ENCODE results near the gene MYO1E. TPM values are rescaled to one million over a fixed set of nuclear protein-coding genes. Genes with fewer than 3 reads are reported as not detected.

Gene MYO1E
- total and polyA plus RNA-seq, 8 donors = 31.4 to 101 (median 39.9) TPM

DNA sequence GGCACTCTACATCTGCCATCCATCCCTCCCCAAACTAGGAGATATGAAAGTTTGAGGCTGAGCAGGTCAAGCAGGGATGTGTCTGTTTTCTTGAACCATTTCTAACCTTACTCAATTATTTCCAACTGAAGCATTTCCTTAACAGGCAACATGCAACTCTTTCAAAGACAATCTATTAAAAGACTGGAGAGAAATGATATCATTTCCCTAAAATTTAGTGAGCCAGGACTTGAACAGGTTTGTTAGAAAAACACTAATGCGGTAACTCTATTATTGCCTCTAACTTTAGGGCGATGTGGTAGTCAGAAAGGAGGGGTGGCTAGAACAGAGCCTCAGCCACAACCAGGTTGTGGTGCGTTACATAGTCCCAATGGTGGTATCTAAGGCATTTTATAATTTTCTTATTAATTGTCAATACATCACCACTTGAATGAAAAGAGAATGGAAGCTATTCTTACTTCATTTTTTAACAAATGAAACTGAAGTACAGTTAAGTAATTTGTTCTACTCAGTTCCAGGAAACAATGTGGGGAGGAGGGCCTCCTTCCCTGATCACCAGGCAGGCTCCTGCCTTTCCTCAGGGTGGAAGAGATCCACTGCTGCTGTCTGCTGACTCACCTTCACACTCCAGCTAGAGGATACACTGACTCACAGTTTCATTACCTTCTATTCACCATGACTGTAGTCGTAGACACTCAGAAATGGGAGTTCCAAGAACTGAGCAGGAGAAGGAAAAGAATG, 22.8 kb downstream of the MYO1E start:
- peak in 1 of 4 donors; percentile 48 for DNase-seq
- Histone ChIP-seq H3K27me3 (no peaks in the 10 kb centered on the region), H3K4me1 (peaks cover 0 to 34% of the 10 kb centered on the region in 2 donors), H3K36me3 (no peaks in the 10 kb centered on the region), H3K27ac (peak overlapping the region; percentile 24 to 30), H3K9me3 (no peaks in the 10 kb centered on the region), H3K4me3 (no peak overlapping the region)
- peak; percentile 97 for ATAC-seq
- TF ChIP-seq, protein P1, sequence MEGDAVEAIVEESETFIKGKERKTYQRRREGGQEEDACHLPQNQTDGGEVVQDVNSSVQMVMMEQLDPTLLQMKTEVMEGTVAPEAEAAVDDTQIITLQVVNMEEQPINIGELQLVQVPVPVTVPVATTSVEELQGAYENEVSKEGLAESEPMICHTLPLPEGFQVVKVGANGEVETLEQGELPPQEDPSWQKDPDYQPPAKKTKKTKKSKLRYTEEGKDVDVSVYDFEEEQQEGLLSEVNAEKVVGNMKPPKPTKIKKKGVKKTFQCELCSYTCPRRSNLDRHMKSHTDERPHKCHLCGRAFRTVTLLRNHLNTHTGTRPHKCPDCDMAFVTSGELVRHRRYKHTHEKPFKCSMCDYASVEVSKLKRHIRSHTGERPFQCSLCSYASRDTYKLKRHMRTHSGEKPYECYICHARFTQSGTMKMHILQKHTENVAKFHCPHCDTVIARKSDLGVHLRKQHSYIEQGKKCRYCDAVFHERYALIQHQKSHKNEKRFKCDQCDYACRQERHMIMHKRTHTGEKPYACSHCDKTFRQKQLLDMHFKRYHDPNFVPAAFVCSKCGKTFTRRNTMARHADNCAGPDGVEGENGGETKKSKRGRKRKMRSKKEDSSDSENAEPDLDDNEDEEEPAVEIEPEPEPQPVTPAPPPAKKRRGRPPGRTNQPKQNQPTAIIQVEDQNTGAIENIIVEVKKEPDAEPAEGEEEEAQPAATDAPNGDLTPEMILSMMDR (IDR thresholded peaks at IDR 0.05) = no peak
- intact Hi-C loops (cut with DNase I) = no loop called here

DNA sequence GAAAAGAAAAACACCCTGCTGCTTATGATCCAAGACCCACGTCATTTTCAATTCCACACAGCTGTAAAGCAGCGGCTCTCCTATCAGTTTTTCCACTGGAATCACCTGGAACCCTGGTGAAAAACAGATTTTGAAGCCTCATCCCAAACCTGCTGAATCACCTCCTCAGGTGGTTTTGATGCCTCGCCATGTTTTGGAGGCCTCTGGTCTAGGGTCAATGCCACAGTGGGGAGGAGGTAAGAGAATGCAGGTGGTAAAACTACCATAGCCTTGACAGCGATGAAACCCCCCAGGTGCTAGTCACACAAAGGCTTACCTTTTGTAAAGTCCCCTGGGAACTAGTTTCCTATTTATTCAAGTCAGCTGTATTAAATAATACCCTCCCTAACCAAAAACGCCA, 24.8 kb downstream of the MYO1E start:
- no peak overlapping the region for H3K4me3 ChIP-seq
- intact Hi-C loops (cut with DNase I) = no loop called here
- no peak for ATAC-seq
- TF ChIP-seq, protein P1 (IDR thresholded peaks at IDR 0.05) = no peak
- H3K27ac ChIP-seq = no peak overlapping the region
- no peaks in the 10 kb centered on the region for H3K27me3 ChIP-seq
- no peak for DNase-seq
- H3K4me1 ChIP-seq = peaks cover 0 to 33% of the 10 kb centered on the region in 2 donors
- H3K9me3 ChIP-seq = no peaks in the 10 kb centered on the region
- H3K36me3 ChIP-seq = no peaks in the 10 kb centered on the region

DNA sequence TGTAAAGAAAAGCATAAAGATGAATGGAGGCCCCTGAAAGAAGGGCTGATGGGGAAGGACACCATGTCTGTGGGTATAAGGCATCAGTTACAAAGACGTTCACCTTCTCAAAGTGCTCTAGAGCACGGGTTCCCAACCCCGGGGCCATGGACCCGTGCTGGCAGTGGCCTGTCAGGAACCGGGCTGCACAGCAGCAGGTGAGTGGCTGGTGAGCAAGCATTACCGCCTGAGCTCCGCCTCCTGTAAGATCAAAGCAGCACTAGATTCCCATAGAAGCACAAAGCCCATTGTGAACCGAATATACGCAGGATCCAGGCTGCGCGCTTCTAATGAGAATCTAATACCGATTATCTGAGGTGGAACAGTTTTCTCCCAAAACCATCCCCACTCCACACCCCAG, 25.7 kb downstream of the MYO1E start:
- intact Hi-C loops (cut with DNase I) = no loop called here
- no peaks in the 10 kb centered on the region for H3K36me3 ChIP-seq
- DNase-seq (no peak), ATAC-seq (no peak)
- no peak overlapping the region for H3K4me3 ChIP-seq
- TF ChIP-seq, protein P1 (IDR thresholded peaks at IDR 0.05) = no peak
- no peaks in the 10 kb centered on the region for H3K9me3 ChIP-seq
- H3K27me3 ChIP-seq = no peaks in the 10 kb centered on the region
- H3K4me1 ChIP-seq = peaks cover 0 to 23% of the 10 kb centered on the region in 2 donors
- H3K27ac ChIP-seq = no peak overlapping the region

DNA sequence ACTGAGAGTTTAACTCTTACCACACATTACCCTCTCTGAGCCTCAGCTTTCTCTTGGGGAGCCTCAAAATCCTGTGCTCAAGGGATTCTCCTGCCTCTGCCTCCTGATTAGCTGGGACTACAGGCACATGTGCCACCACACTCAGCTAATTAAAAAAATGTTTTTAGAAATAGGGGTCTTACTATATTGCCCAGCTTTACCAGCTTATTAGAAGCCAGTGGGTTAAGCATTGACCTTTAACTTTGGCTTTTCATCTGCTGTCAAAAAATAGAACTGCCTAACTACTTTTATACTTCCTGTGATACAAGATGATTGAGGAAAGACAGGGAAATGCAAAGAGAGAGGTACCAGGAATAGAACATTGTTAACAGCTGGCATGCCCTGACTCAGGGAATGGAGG, 27.3 kb downstream of the MYO1E start:
- no peak for ATAC-seq
- intact Hi-C loops (cut with DNase I) = no loop called here
- peaks cover 0 to 10% of the 10 kb centered on the region in 2 donors for H3K4me1 ChIP-seq
- no peaks in the 10 kb centered on the region for H3K27me3 ChIP-seq
- TF ChIP-seq, protein P1 (IDR thresholded peaks at IDR 0.05) = no peak
- no peak for DNase-seq
- no peaks in the 10 kb centered on the region for H3K36me3 ChIP-seq
- no peak overlapping the region for H3K27ac ChIP-seq
- no peaks in the 10 kb centered on the region for H3K9me3 ChIP-seq
- H3K4me3 ChIP-seq = no peak overlapping the region

DNA sequence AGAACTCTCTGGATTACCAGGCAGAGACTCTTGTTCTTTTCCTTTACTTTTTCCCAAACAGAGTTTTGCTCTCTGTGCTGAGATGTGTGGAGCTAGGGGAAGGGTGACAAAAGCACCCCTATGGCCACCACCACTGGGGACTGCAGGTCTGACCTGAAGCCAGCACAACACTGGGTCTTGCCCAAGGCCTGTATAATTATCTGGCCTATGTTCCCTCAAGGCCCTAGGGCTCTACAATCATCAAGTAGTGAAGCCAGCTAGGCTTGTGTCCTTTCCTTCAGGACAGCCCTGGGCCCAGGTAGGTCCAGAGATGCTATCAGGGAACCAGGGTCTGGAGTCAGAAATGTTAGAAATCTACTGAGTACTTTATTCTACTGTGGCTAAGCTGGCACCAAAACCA, 28.4 kb downstream of the MYO1E start:
- Histone ChIP-seq H3K4me1 (no peaks in the 10 kb centered on the region), H3K9me3 (no peaks in the 10 kb centered on the region), H3K27me3 (no peaks in the 10 kb centered on the region), H3K27ac (no peak overlapping the region), H3K4me3 (no peak overlapping the region), H3K36me3 (no peaks in the 10 kb centered on the region)
- TF ChIP-seq, protein P1 (IDR thresholded peaks at IDR 0.05) = no peak
- intact Hi-C loops (cut with DNase I) = no loop called here
- DNase-seq (no peak), ATAC-seq (no peak)

Measured in left lung (tissue), 10 donors.